Effector memory CD4-positive, alpha-beta T cell (primary cell): ENCODE data around the gene CFAP73.
"Not testable (repeated sequence)": the region's sequence is repeated elsewhere in the genome, so short reads cannot be mapped to it uniquely, and the experiment has no call there.

Experiments used
- DNase-seq, 3 donors: peaks; one replicate each; pipeline ENCODE4 v3.0.0-alpha.2; 2020
- H3K27ac ChIP-seq: 2 replicates; pipeline ENCODE4 v1.7.0; 2013; ENCODE audit warnings: mild to moderate bottlenecking, low read length, moderate library complexity; ENCODE audit not compliant: insufficient read depth, poor library complexity, severe bottlenecking
- H3K27me3 ChIP-seq: replicated peaks from 2 replicates; pipeline ENCODE4 v1.7.0; 2013; ENCODE audit warnings: mild to moderate bottlenecking, low read length; ENCODE audit not compliant: insufficient read depth, control insufficient read depth, poor library complexity, severe bottlenecking
- H3K36me3 ChIP-seq: 2 replicates; pipeline ENCODE4 v1.7.0; 2013; ENCODE audit warnings: mild to moderate bottlenecking, low read length, moderate library complexity; ENCODE audit not compliant: control insufficient read depth, insufficient read depth
- H3K4me1 ChIP-seq: 2 replicates; pipeline ENCODE4 v1.7.0; 2013; ENCODE audit warnings: low read length, mild to moderate bottlenecking; ENCODE audit not compliant: control insufficient read depth, insufficient read depth, poor library complexity, severe bottlenecking
- H3K4me3 ChIP-seq: 2 replicates; pipeline ENCODE4 v1.7.0; 2013; ENCODE audit warnings: low read length, low read depth, mild to moderate bottlenecking; ENCODE audit not compliant: insufficient read depth, poor library complexity, severe bottlenecking
- H3K9me3 ChIP-seq: 2 replicates; pipeline ENCODE4 v1.7.0; 2013; ENCODE audit warnings: mild to moderate bottlenecking, low read length, moderate library complexity; ENCODE audit not compliant: control insufficient read depth

Gene CFAP73

DNA sequence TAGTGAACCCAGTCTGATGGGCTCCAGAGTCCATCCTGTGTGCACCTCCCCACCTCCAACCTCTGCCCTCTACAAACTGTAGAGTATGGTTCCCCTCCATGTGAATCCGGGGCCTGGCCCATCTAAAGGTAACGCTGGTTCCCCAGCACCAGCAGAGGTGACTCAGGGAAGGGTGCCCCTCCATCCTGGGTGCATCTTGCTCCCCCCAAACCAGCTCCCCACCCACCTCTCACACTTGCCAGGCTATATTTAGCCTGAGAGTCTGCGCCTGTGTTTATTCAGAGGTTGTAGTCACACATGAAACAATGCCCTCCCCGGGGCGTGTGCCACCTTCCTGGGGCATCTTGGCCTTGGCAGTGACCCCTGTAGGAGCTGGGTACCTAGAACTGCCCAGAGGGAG lies 40.2 kb upstream of the CFAP73 start:
- no peak overlapping the region for H3K27ac ChIP-seq
- H3K36me3 ChIP-seq = no peaks in the 10 kb centered on the region
- no peak for DNase-seq
- no peaks in the 10 kb centered on the region for H3K9me3 ChIP-seq
- no peaks in the 10 kb centered on the region for H3K4me1 ChIP-seq
- H3K4me3 ChIP-seq = no peak overlapping the region
- no peaks in the 10 kb centered on the region for H3K27me3 ChIP-seq

DNA sequence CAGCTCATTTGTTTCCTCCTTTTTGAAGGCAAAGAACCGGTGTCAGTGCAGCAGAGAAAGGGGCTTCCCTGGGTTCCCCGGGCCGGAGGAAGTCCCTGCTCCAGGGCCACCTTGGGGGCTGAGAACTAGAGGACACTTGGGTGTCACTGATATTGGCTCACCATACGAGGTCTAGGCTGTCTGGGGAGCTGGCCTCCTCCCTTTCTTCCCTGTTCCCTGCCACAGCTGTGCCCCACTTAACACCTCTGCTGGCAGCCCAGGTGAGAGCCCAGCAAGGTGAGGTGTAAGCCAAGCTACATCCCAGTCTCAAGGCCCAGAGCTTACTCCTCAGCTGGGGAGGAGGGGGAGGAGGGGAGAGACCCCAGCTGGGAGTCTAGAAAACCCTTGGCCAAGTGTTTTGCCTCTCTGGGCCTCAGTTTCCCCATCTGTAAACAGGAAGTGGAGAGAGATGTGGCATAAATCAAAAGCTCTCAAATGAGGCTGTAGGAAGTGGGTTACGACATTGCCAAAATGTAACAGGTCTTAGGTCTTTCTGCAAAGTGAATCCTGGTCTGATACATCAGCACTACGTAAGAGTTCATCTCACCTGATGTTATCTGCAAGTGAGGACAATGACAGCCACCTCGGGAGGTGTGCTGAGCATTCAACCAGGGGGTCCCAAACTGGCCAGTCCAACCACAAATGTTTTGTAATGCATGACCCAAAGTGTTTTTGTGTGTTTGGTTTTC lies 39.5 kb upstream of the CFAP73 start:
- Histone ChIP-seq H3K4me1 (no peaks in the 10 kb centered on the region), H3K27me3 (no peaks in the 10 kb centered on the region), H3K36me3 (no peaks in the 10 kb centered on the region), H3K27ac (no peak overlapping the region), H3K4me3 (no peak overlapping the region), H3K9me3 (no peaks in the 10 kb centered on the region)
- DNase-seq = no peak

DNA sequence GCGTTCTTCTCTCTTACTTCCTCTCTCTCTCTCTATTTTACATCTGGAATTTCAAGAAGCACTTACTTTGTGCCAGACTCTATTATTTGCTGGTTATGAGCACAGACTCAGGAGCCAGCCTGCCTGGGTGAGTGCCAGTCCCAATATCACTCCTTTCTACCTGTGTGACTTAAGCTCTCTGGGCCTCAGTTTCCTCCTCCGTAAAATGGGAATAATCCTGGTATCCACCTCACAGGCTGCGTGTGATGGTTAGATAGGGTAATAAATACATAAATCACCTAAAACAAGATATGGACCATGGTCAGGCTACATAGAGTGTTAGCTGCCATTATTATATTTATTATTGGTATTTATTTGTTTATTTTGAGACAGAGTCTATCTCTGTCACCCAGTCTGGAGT lies 38.3 kb upstream of the CFAP73 start:
- no peak for DNase-seq
- H3K4me3 ChIP-seq = no peak overlapping the region
- H3K27ac ChIP-seq = no peak overlapping the region
- H3K27me3 ChIP-seq = no peaks in the 10 kb centered on the region
- no peaks in the 10 kb centered on the region for H3K4me1 ChIP-seq
- H3K36me3 ChIP-seq = no peaks in the 10 kb centered on the region
- H3K9me3 ChIP-seq = no peaks in the 10 kb centered on the region

DNA sequence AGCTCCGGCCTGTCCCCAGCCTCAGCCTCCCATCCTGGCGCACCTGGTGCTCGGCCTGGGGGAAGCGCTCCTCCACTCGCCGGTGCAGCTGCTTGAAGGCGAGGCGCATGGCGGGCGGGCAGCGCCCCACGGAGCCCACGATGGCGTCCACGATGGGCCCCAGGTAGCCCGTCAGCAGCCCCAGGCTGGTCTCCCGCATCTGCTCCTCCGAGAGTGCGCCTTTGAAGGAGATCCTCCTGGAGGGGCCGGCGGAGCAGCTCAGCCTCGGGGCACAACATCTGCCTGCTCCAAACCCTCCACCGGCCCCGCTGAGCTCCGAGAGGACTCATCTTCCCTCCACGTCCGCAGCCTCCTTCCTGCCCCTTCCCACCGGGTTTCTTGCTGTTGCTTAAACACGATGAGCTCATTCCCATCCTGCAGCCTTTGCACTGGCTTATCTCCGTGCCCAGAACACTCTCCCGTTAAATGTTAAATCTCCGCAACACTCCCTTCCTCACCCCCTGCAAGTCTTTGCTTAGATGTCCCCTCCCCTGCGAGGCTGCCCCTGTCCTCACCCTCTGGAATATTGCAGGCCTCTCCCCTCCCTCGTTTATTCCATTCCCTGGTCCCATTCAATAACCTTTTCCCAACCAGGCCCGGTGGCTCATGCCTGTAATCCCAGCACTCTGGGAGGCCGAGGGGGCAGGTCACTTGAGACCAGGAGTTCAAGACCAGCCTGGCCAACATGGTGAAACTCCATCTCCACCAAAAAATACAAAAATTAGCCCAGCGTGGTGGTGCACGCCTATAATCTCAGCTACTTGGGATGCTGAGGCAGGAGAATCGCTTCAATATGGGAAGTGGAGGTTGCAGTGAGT lies 37.3 kb upstream of the CFAP73 start:
- DNase-seq = no peak
- no peak overlapping the region for H3K27ac ChIP-seq
- H3K36me3 ChIP-seq = no peaks in the 10 kb centered on the region
- H3K27me3 ChIP-seq = no peaks in the 10 kb centered on the region
- H3K9me3 ChIP-seq = no peaks in the 10 kb centered on the region
- H3K4me3 ChIP-seq = no peak overlapping the region
- no peaks in the 10 kb centered on the region for H3K4me1 ChIP-seq

DNA sequence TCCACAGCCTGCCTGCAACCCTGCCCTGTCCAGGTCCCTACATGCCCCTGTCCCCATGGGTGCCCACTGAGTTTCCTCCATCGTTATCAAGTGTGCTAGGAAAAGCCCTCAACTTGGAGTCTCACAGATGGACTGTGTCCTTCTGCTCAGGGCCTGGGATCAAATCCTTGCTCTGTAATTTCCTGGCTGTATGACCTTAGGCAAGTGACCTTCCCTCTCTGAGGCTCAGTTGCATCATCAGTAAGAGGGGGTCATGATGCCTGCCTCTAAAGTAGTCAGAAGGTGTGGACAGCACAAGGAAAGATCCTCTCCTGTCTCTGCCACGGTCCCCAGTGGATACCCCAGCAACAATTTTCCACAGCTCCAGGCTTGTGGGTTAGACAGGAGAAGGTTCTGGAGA lies 36.1 kb upstream of the CFAP73 start:
- Histone ChIP-seq H3K9me3 (no peaks in the 10 kb centered on the region), H3K4me1 (no peaks in the 10 kb centered on the region), H3K27ac (no peak overlapping the region), H3K4me3 (no peak overlapping the region), H3K27me3 (no peaks in the 10 kb centered on the region), H3K36me3 (no peaks in the 10 kb centered on the region)
- DNase-seq = no peak

DNA sequence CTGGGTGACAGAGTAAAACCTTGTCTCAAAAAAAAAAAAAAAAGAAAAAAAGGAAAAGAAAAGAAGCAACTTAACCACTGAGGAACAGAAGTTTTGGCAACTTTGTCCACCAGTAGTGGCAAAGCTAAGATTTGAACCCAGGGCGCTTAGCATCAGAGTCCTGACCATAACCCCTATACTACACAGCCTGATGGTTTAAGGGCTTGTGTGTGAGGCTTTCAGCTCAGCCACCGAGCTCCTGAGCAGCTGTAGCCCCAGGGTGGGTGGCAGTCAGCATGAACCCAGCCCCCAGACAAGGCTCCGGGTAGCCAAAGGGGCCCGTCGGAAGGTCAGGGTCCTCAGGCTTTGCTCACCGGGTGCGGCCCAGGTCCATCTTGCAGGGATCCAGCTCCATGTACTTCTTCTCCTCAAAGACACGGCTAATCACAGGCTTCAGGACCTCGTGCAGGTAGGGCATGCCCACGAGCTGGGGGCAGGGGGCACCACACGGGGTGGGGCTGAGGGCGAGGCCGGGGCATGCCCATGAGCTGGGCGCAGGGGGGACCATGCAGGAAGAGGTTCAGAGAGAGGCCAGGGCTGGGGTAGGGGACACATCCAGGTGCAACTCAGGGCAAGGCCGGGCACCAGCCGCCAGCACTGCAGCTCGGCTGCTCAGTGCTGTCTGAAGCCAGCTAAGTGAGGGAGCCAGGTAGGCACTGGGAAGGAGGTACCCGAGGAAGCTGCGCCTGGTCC lies 34.9 kb upstream of the CFAP73 start:
- no peaks in the 10 kb centered on the region for H3K36me3 ChIP-seq
- no peaks in the 10 kb centered on the region for H3K27me3 ChIP-seq

DNA sequence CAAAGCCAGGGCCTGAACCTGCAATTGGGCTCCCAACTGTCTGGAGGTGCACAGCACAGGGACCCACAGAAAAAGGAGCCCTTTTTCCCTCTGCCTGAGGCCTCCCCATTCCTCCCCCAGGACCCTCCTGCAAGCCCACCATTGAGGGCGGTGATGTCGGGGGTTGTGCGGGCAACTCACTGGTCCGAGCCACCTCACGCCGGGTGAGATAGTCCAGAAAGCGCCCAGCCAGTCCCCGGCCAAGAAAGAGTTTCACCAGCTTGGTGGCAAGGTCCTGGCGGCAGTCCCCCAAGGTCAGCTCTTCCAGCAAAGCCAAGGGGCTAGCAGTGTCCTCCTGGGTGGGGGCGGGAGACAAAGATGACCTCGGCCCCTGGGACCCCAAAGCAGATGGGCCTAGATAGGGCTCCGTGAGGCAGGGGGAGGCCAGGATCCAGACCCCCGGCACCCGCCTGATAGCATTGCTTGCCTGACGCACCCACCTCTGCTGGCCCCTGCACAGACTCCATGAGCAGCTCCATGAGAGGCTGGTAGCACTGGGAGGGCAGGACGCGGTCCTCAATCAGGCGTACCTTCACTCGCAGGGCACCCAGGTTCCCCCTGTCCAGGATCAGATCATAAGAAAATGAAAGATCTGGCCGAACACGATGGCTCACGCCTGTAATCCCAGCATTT lies 33.9 kb upstream of the CFAP73 start:
- Histone ChIP-seq H3K27me3 (peaks cover 5% of the 10 kb centered on the region), H3K36me3 (no peaks in the 10 kb centered on the region), H3K9me3 (no peaks in the 10 kb centered on the region), H3K27ac (no peak overlapping the region), H3K4me1 (no peaks in the 10 kb centered on the region), H3K4me3 (no peak overlapping the region)
- DNase-seq = no peak

More for the DNA sequence above, 34.9 kb upstream of the CFAP73 start:
- Histone ChIP-seq H3K27ac (no peak overlapping the region), H3K9me3 (no peaks in the 10 kb centered on the region), H3K4me3 (no peak overlapping the region), H3K4me1 (no peaks in the 10 kb centered on the region)
- DNase-seq = no peak

DNA sequence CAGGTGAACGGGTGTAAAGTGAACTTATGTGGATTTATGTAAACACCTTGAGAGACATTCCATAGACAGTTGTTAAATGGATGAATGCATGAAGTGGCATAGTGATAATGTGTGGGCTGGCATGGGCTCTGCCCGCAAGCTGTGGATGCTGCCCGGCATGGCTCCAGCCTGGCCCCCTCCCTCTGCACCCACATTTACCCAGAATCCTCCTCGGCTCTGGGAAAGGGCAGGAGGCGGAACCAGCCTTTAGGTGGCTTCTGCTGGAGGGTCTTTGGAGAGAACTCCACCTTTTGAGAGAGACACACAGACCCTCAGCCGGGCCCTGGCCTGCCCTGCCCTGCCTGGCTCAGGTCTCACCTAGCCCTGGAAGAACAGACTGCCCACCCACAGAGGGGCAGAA lies 32.6 kb upstream of the CFAP73 start:
- Histone ChIP-seq H3K4me1 (no peaks in the 10 kb centered on the region), H3K4me3 (no peak overlapping the region), H3K27me3 (peaks cover 5% of the 10 kb centered on the region), H3K27ac (no peak overlapping the region), H3K36me3 (no peaks in the 10 kb centered on the region), H3K9me3 (no peaks in the 10 kb centered on the region)
- no peak for DNase-seq

DNA sequence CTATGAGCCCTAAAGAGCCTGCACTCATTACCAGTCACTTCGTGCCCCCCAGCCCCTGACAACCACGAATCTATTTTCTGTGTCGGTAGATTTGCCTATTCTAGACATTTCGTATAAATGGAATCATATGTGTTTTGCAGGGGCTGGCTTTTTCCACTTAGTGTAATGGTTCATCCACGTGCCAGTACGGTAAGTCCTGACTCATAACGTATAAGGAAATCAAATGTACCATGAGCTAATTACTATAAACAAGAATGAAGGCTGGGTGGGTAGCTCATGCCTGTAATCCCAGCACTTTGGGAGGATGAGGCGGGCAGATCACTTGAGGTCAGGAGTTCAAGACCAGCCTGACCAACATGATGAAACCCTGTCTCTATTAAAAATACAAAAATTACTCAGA lies 31.8 kb upstream of the CFAP73 start:
- not testable (repeated sequence) for H3K4me3 ChIP-seq, H3K36me3 ChIP-seq, DNase-seq, H3K4me1 ChIP-seq, H3K27ac ChIP-seq, H3K27me3 ChIP-seq, H3K9me3 ChIP-seq
